GM18499 (cell line): Measurements from ENCODE around the gene PDE4B.

ENCODE experiments used
- ATAC-seq: cut with Tn5 transposase; IDR thresholded peaks from one replicate; pipeline ENCODE4 v1.9.1; 2021; ENCODE audit warnings: moderate number of reproducible peaks; ENCODE audit not compliant: insufficient read depth, unreplicated experiment

Gene PDE4B

GRCh38 chr1:66271216-66271903 is 478.7 kb downstream of the PDE4B start:
- ATAC-seq: no peak

GRCh38 chr1:66271904-66272254 is 479.2 kb downstream of the PDE4B start:
- ATAC-seq: no peak

- no peak for ATAC-seq
These were observed 481.0 kb downstream of the PDE4B start for GRCh38 chr1:66273656-66274055.

- no peak for ATAC-seq
These were observed 481.9 kb downstream of the PDE4B start for GRCh38 chr1:66274634-66275033.

GRCh38 chr1:66275083-66275482 is 482.4 kb downstream of the PDE4B start:
- ATAC-seq: no peak

GRCh38 chr1:66275601-66276023 is 482.9 kb downstream of the PDE4B start:
- ATAC-seq: no peak

GRCh38 chr1:66276218-66276617 is 483.5 kb downstream of the PDE4B start:
- peak; percentile 61 for ATAC-seq

GRCh38 chr1:66278260-66279021 is 485.7 kb downstream of the PDE4B start:
- no peak for ATAC-seq

- ATAC-seq: no peak
These were observed 489.1 kb downstream of the PDE4B start for GRCh38 chr1:66281808-66282207.

- ATAC-seq: peak; percentile 78
These were observed 489.7 kb downstream of the PDE4B start for GRCh38 chr1:66282343-66282852.

- no peak for ATAC-seq
These were observed 490.4 kb downstream of the PDE4B start for GRCh38 chr1:66282891-66283621.

GRCh38 chr1:66283622-66284041 is 490.9 kb downstream of the PDE4B start:
- peak; percentile 39 for ATAC-seq

GRCh38 chr1:66284746-66285145 is 492.1 kb downstream of the PDE4B start:
- ATAC-seq: no peak

GRCh38 chr1:66285618-66286270 is 493.0 kb downstream of the PDE4B start:
- no peak for ATAC-seq

GRCh38 chr1:66286307-66286706 is 493.6 kb downstream of the PDE4B start:
- no peak for ATAC-seq

GRCh38 chr1:66288048-66288447 is 495.4 kb downstream of the PDE4B start:
- ATAC-seq: no peak

- no peak for ATAC-seq
These were observed 498.3 kb downstream of the PDE4B start for GRCh38 chr1:66290761-66291530.

- ATAC-seq: no peak
These were observed 498.8 kb downstream of the PDE4B start for GRCh38 chr1:66291531-66291864.

- no peak for ATAC-seq
These were observed 499.6 kb downstream of the PDE4B start for GRCh38 chr1:66292305-66292704.

- ATAC-seq: no peak
These were observed 500.2 kb downstream of the PDE4B start for GRCh38 chr1:66292944-66293343.
